Measurements from ENCODE around the gene THSD4.

DNA sequence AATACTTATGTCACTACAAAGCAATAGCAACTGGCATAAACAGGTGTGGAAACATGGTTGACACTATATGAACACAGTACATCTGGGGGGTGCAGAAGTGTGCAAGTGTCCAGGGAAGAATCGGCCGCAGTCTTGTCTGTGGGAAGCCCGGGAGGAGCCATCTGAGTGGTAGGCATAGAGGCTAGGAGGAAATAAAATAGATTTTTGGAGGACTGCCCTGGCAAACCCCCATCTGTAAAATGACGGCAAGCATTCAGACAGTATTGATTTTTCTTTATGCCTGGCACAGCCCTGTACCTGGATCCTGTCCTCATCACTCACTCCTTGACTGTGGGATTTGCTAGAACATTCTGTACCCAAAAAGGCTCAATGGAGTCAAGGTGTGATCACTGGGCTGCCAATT, 31.3 kb downstream of the THSD4 start:
- TF ChIP-seq, protein P1, sequence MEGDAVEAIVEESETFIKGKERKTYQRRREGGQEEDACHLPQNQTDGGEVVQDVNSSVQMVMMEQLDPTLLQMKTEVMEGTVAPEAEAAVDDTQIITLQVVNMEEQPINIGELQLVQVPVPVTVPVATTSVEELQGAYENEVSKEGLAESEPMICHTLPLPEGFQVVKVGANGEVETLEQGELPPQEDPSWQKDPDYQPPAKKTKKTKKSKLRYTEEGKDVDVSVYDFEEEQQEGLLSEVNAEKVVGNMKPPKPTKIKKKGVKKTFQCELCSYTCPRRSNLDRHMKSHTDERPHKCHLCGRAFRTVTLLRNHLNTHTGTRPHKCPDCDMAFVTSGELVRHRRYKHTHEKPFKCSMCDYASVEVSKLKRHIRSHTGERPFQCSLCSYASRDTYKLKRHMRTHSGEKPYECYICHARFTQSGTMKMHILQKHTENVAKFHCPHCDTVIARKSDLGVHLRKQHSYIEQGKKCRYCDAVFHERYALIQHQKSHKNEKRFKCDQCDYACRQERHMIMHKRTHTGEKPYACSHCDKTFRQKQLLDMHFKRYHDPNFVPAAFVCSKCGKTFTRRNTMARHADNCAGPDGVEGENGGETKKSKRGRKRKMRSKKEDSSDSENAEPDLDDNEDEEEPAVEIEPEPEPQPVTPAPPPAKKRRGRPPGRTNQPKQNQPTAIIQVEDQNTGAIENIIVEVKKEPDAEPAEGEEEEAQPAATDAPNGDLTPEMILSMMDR (optimal IDR thresholded peaks at IDR 0.05 in 1 of 3, IDR thresholded peaks at IDR 0.05 in 1 of 3, conservative IDR thresholded peaks at IDR 0.05 in 1 of 3; ENCODE audit: extremely low read depth in 1 of 3, insufficient read depth in 2 of 3, low read length in 3 of 3): no peak
- no peak for TF ChIP-seq EZH2 (IDR thresholded peaks at IDR 0.05; ENCODE audit: low read length)
